Smooth muscle cell (in vitro differentiated cells): Measurements from ENCODE around the gene TRIML2. TPM values are rescaled to one million over a fixed set of nuclear protein-coding genes. Genes with fewer than 3 reads are reported as not detected.

Experiments
- DNase-seq: peaks from one replicate; lab custom pipeline; 2025; ENCODE audit not compliant: unreplicated experiment; lab: John Stamatoyannopoulos, UW
- H2AFZ ChIP-seq: fragments of 200-600 bp; sonication (generic); 2 replicates; pipeline ENCODE4 v1.6.0; 2016; ENCODE audit warnings: antibody characterized with exemption, low read depth, mild to moderate bottlenecking
- H3F3A ChIP-seq: fragments of 200-600 bp; sonication (generic); 2 replicates; pipeline ENCODE4 v1.6.0; 2017; ENCODE audit warnings: antibody characterized with exemption, low read depth
- H3K27ac ChIP-seq: fragments of 200-600 bp; sonication (generic); 2 replicates; pipeline ENCODE4 v1.5.1; 2016; ENCODE audit warnings: low read depth, mild to moderate bottlenecking
- H3K27me3 ChIP-seq: fragments of 200-600 bp; sonication (generic); 2 replicates; pipeline ENCODE4 v1.6.1; 2016; ENCODE audit warnings: low read depth, mild to moderate bottlenecking
- H3K36me3 ChIP-seq: fragments of 200-600 bp; sonication (generic); 2 replicates; pipeline ENCODE4 v1.5.1; 2016; ENCODE audit warnings: low read depth
- H3K4me1 ChIP-seq: fragments of 200-600 bp; sonication (generic); 2 replicates; pipeline ENCODE4 v1.5.1; 2016; ENCODE audit warnings: low read depth
- H3K4me2 ChIP-seq: fragments of 200-600 bp; sonication (generic); 2 replicates; pipeline ENCODE4 v1.6.0; 2016; ENCODE audit warnings: mild to moderate bottlenecking
- H3K4me3 ChIP-seq: fragments of 200-600 bp; sonication (generic); 2 replicates; pipeline ENCODE4 v1.5.1; 2016; ENCODE audit warnings: mild to moderate bottlenecking
- H3K79me2 ChIP-seq: fragments of 200-600 bp; sonication (generic); 2 replicates; pipeline ENCODE4 v1.6.0; 2016; ENCODE audit warnings: low read depth, mild to moderate bottlenecking
- H3K9ac ChIP-seq: fragments of 200-600 bp; sonication (generic); 2 replicates; pipeline ENCODE4 v1.6.0; 2016; ENCODE audit warnings: low read depth
- H3K9me3 ChIP-seq: fragments of 200-600 bp; sonication (generic); replicated peaks from 2 replicates; pipeline ENCODE4 v1.5.1; 2016; ENCODE audit warnings: low read depth
- H4K20me1 ChIP-seq: fragments of 200-600 bp; sonication (generic); 2 replicates; pipeline ENCODE4 v1.6.0; 2016; ENCODE audit warnings: low read depth
- WGBS: methylation state at CpG from one replicate; pipeline ENCODE4 v1.1.7; 2016; ENCODE audit warnings: low lambda C conversion rate; 5-methylcytosine and 5-hydroxymethylcytosine counted together
- polyA plus RNA-seq: library from polyadenylated mRNA; unstranded; fragments of >200 nt; fragmentation: Nextera tagmentation; extraction: Ambion mirVana; gene quantifications from 2 replicates; pipeline ENCODE4 v1.2.1, GENCODE V29; 2016
- total RNA-seq: library from RNA; depleted of rRNA; stranded (reverse); fragments of >200 nt; gene quantifications from 2 replicates; pipeline ENCODE4 v1.2.3, GENCODE V29; 2014
- TF ChIP-seq, protein P1 (sequence below): fragments of 200-600 bp; sonication (generic); IDR thresholded peaks from 2 replicates; pipeline ENCODE4 v1.5.1; 2017; ENCODE audit warnings: borderline replicate concordance, mild to moderate bottlenecking, antibody characterized with exemption; ENCODE audit not compliant: insufficient read depth, poor library complexity, severe bottlenecking

Gene TRIML2
- total and polyA plus RNA-seq, 2 experiments from 2014 or later: 2.7 to 5.1 TPM

DNA sequence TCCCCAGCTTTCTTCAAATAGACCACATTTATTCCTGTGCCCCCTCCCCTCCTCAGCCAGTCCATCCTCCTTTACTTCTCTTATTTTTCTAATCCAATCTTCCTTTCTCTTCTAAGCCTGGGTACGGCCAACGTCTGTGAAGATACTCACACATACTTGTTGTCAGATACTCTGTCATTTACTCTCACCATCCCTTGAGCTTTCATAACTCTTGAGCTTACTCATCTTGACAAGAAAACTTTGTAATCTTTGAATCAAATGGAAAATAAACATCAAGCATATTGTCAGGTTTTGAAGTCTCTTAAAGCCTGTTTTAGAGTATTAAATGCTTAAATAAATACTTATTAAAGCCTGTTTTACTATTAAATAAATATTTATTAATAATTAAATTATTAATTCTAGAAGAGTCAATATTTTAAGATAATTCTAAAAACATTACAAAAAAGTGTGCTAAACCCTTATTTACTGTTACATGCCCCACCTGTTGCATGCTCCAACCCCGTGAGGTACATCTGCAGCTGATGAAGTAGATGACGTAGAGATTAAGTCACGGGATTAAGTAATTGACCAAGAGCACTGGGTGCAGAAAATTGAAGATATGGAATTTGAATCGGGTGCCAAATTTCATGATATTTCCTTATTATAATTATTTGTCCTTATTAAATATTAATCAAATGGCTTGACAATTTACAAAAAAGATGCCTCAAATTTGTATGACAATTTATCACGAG lies 1.5 kb upstream of the TRIML2 start:
- DNase-seq: no peak
- 67% methylated on average over 7 of the region's 7 CpGs for WGBS
- peak overlapping the region; percentile 72 for H3K27ac ChIP-seq

DNA sequence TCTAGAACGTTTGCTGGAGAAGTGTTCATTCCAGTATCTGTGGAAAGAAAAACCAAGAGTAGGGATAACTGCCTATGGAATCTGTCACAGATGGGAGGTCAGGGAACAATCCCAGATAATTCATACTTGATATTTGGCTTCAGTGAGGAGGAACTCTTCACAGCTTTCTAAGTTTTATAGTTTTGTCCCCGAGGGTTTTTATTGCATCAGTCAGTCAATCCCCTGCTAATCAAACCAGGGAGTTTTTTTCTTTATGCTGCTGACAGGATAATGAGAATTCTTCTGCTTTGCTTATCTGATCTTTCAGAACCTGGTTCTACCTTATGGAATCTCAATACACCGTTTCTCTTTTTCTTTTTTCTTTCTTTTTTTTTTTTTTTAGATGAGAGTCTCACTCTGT lies 633 bp upstream of the TRIML2 start:
- no peaks in the 10 kb centered on the region for H3K27me3 ChIP-seq

More for the DNA sequence above, 1.5 kb upstream of the TRIML2 start:
- Histone ChIP-seq H2AFZ (no peak overlapping the region), H3K27me3 (no peaks in the 10 kb centered on the region), H3K79me2 (no peaks in the 10 kb centered on the region), H4K20me1 (no peaks in the 10 kb centered on the region), H3K9me3 (no peaks in the 10 kb centered on the region), H3K4me2 (peak overlapping the region; percentile 10), H3K9ac (no peak overlapping the region), H3K4me3 (no peak overlapping the region), H3F3A (peaks cover 11% of the 10 kb centered on the region), H3K36me3 (no peaks in the 10 kb centered on the region), H3K4me1 (peaks cover 17% of the 10 kb centered on the region)
- TF ChIP-seq, protein P1, sequence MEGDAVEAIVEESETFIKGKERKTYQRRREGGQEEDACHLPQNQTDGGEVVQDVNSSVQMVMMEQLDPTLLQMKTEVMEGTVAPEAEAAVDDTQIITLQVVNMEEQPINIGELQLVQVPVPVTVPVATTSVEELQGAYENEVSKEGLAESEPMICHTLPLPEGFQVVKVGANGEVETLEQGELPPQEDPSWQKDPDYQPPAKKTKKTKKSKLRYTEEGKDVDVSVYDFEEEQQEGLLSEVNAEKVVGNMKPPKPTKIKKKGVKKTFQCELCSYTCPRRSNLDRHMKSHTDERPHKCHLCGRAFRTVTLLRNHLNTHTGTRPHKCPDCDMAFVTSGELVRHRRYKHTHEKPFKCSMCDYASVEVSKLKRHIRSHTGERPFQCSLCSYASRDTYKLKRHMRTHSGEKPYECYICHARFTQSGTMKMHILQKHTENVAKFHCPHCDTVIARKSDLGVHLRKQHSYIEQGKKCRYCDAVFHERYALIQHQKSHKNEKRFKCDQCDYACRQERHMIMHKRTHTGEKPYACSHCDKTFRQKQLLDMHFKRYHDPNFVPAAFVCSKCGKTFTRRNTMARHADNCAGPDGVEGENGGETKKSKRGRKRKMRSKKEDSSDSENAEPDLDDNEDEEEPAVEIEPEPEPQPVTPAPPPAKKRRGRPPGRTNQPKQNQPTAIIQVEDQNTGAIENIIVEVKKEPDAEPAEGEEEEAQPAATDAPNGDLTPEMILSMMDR: no peak

DNA sequence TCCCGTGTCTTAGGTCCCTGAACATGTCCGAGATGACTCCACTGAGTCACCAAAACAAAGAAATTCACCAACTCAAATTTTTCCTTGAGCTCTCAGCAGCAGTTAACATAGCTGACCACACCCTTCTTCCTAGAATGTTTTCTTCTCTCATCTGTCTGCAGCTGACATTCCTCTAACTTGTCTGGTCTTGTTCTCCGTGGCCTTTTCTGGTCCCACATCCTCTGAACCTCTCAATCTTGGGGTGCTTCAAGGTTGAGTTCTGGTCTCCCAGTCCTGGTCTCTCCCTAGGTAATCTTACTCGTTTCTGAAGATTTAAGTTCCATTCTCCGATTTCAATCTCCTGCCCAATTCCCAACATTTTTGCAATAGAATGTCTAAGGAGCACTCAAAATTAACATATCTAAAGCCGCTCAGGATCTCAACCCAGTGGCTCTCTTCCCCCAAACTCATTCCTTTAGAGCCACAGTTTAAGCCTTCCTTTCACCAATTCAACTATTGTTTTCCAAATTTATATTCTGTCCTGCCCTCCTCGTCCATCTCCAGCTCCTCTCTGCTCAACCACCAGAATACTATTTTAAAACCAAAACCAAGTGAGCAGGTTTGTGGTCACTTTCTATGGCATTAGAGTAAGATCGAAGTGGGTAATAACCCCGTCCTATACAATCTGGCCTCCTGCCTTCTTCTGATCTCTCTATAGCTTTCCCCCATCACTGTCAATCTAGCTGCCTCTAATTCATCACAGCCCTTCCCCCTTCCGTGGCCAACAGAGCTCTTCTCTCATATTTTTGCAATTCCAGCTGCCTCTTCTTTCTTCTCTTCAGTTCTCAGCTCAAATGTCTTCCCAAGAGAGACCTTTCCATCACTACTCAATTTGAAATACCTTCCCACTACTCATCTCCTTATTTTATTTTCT lies 1.2 kb downstream of the TRIML2 start:
- Histone ChIP-seq H3K27me3 (no peaks in the 10 kb centered on the region), H3K27ac (peak overlapping the region; percentile 72), H3K79me2 (no peaks in the 10 kb centered on the region), H3K9me3 (no peaks in the 10 kb centered on the region), H3F3A (peaks cover 11% of the 10 kb centered on the region), H3K9ac (peak overlapping the region; percentile 24), H4K20me1 (no peaks in the 10 kb centered on the region), H3K4me1 (peaks cover 17% of the 10 kb centered on the region), H3K36me3 (no peaks in the 10 kb centered on the region), H3K4me3 (no peak overlapping the region), H2AFZ (peak overlapping the region; percentile 44), H3K4me2 (peak overlapping the region; percentile 69)
- no peak for DNase-seq
- 19% methylated on average over 10 of the region's 10 CpGs for WGBS
- TF ChIP-seq, protein P1: no peak

More for the DNA sequence above, 633 bp upstream of the TRIML2 start:
- Histone ChIP-seq H3K4me3 (no peak overlapping the region), H2AFZ (no peak overlapping the region), H3K9ac (peak overlapping the region; percentile 9), H3K36me3 (no peaks in the 10 kb centered on the region), H3K4me1 (peaks cover 17% of the 10 kb centered on the region), H4K20me1 (no peaks in the 10 kb centered on the region), H3K4me2 (peak overlapping the region; percentile 69), H3F3A (peaks cover 11% of the 10 kb centered on the region), H3K9me3 (no peaks in the 10 kb centered on the region), H3K27ac (peak overlapping the region; percentile 72), H3K79me2 (no peaks in the 10 kb centered on the region)
- no peak for DNase-seq
- TF ChIP-seq, protein P1: no peak
- WGBS: 6% methylated on average over 3 of the region's 3 CpGs
